ENCODE measurements around the gene IMMP2L. TPM values are rescaled to one million over a fixed set of nuclear protein-coding genes. Genes with fewer than 3 reads are reported as not detected.
"Not testable (repeated sequence)": the region's sequence is repeated elsewhere in the genome, so short reads cannot be mapped to it uniquely, and the experiment has no call there.

Gene IMMP2L
- total RNA-seq, 3 donors from 2014 or later (not counting 1 experiment from before 2014, with no cell fraction given) = 6.9 to 9.2 (median 8.7) TPM

DNA sequence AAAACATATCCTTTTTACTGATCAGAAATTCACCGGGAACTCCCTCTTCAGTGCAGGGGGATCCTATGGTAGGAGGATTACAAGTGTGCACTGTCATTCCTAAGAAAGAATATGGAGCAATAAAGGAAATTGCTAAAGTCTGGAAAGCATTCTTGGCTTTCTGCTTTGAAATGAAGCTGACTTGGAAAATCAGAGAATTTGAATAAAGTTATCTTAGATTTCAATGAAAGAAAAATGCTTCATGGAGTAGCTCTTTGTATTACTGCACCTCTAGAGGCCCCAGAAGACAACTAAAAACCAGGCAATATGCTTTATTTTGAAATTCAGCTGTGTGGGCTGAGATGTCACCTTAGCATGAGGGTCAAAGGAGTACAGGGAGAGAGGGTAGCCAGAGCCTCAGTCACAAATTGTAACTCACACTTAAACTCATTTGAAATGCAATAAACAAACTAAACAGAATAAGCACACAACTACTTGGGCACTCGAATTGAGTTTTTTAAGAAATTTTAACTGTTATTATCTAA, 102.5 kb downstream of the IMMP2L start:
- no peaks in the 10 kb centered on the region for H3K36me3 Mint-ChIP-seq
- Histone ChIP-seq H3K27ac (ENCODE audit: low read length) (no peak overlapping the region), H3K4me3 (ENCODE audit: low read length) (no peak overlapping the region), H3K9me3 (ENCODE audit: control insufficient read depth, insufficient read depth, low read length) (no peaks in the 10 kb centered on the region), H3K36me3 (ENCODE audit: control insufficient read depth, insufficient read depth, low read length) (no peaks in the 10 kb centered on the region), H3K27me3 (ENCODE audit: control insufficient read depth, insufficient read depth, low read length) (no peaks in the 10 kb centered on the region), H3K4me1 (ENCODE audit: control insufficient read depth, insufficient read depth, low read length) (no peaks in the 10 kb centered on the region)
- TF ChIP-seq, protein P1, sequence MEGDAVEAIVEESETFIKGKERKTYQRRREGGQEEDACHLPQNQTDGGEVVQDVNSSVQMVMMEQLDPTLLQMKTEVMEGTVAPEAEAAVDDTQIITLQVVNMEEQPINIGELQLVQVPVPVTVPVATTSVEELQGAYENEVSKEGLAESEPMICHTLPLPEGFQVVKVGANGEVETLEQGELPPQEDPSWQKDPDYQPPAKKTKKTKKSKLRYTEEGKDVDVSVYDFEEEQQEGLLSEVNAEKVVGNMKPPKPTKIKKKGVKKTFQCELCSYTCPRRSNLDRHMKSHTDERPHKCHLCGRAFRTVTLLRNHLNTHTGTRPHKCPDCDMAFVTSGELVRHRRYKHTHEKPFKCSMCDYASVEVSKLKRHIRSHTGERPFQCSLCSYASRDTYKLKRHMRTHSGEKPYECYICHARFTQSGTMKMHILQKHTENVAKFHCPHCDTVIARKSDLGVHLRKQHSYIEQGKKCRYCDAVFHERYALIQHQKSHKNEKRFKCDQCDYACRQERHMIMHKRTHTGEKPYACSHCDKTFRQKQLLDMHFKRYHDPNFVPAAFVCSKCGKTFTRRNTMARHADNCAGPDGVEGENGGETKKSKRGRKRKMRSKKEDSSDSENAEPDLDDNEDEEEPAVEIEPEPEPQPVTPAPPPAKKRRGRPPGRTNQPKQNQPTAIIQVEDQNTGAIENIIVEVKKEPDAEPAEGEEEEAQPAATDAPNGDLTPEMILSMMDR (IDR thresholded peaks at IDR 0.05) = no peak
- 90% methylated on average over 1 of the region's 2 CpGs for WGBS (ENCODE audit: insufficient coverage)
- intact Hi-C loops (cut with micrococcal nuclease) = no loop called here
- H3K4me3 Mint-ChIP-seq = no peak overlapping the region
- no peaks in the 10 kb centered on the region for H3K4me1 Mint-ChIP-seq
- no peak for ATAC-seq
- H3K27me3 Mint-ChIP-seq (ENCODE audit: low read depth in 2 of 2) = no peaks in the 10 kb centered on the region
- no peak for DNase-seq
- H3K9me3 Mint-ChIP-seq = peaks cover 2 to 9% of the 10 kb centered on the region in 2 donors
- no peak overlapping the region for H3K27ac Mint-ChIP-seq

DNA sequence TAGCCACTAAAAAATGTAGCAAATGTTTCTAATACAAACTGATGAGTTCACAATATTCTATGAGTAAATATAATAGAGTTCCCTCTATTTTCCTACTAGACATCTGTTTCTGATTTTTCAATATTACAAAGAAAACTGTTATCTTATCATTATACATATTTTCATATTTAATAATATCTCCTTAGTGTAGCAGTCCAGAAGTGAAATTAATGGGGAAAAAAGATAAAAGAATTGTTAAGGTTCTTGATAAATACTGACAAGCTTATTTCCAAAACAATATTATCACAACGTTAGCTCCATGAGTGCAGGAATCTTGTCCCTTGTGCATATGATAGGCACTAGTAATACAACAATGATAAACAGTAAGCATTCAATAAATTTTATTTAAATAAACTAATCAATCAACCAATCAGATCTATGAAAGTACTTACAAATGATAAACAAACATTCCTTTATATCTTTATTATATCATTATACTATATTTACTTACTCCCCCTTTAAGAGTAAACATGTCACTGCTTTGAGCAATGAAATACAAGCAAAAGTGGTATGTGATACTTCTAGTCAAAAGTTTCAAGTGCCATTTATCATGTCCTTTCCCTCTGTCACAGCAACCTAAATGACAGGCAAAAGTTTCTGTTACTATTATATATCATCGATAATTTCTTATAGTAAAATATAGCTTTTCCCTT, 103.1 kb downstream of the IMMP2L start:
- H3K4me3 Mint-ChIP-seq = no peak overlapping the region
- no peaks in the 10 kb centered on the region for H3K36me3 ChIP-seq (ENCODE audit: control insufficient read depth, insufficient read depth, low read length)
- DNase-seq (no peak), ATAC-seq (no peak)
- no peaks in the 10 kb centered on the region for H3K9me3 ChIP-seq (ENCODE audit: control insufficient read depth, insufficient read depth, low read length)
- no peaks in the 10 kb centered on the region for H3K27me3 Mint-ChIP-seq (ENCODE audit: low read depth in 2 of 2)
- no peaks in the 10 kb centered on the region for H3K36me3 Mint-ChIP-seq
- no CpG with 5 or more reads among the region's 2 CpGs for WGBS (ENCODE audit: insufficient coverage)
- intact Hi-C loops (cut with micrococcal nuclease) = no loop called here
- H3K27me3 ChIP-seq (ENCODE audit: control insufficient read depth, insufficient read depth, low read length) = no peaks in the 10 kb centered on the region
- H3K27ac ChIP-seq (ENCODE audit: low read length) = no peak overlapping the region
- H3K4me1 ChIP-seq (ENCODE audit: control insufficient read depth, insufficient read depth, low read length) = no peaks in the 10 kb centered on the region
- TF ChIP-seq, protein P1 (IDR thresholded peaks at IDR 0.05) = no peak
- peaks cover 2 to 9% of the 10 kb centered on the region in 2 donors for H3K9me3 Mint-ChIP-seq
- no peak overlapping the region for H3K4me3 ChIP-seq (ENCODE audit: low read length)
- no peaks in the 10 kb centered on the region for H3K4me1 Mint-ChIP-seq
- H3K27ac Mint-ChIP-seq = no peak overlapping the region

DNA sequence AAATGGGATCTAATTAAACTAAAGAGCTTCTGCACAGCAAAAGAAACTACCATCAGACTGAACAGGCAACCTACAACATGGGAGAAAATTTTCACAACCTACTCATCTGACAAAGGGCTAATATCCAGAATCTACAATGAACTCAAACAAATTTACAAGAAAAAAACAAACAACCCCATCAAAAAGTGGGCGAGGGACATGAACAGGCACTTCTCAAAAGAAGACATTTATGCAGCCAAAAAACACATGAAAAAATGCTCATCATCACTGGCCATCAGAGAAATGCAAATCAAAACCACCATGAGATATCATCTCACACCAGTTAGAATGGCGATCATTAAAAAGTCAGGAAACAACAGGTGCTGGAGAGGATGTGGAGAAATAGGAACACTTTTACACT, 111.6 kb downstream of the IMMP2L start:
- H3K36me3 Mint-ChIP-seq; intact Hi-C loops (cut with micrococcal nuclease); H3K36me3 ChIP-seq (ENCODE audit: control insufficient read depth, insufficient read depth, low read length); H3K27me3 ChIP-seq (ENCODE audit: control insufficient read depth, insufficient read depth, low read length); H3K27ac Mint-ChIP-seq; H3K4me1 ChIP-seq (ENCODE audit: control insufficient read depth, insufficient read depth, low read length); H3K9me3 Mint-ChIP-seq; DNase-seq; H3K4me1 Mint-ChIP-seq; H3K27me3 Mint-ChIP-seq (ENCODE audit: low read depth in 2 of 2); H3K4me3 ChIP-seq (ENCODE audit: low read length); ATAC-seq; H3K9me3 ChIP-seq (ENCODE audit: control insufficient read depth, insufficient read depth, low read length); H3K4me3 Mint-ChIP-seq; H3K27ac ChIP-seq (ENCODE audit: low read length): not testable (repeated sequence)
- no CpG with 5 or more reads among the region's 2 CpGs for WGBS (ENCODE audit: insufficient coverage)

DNA sequence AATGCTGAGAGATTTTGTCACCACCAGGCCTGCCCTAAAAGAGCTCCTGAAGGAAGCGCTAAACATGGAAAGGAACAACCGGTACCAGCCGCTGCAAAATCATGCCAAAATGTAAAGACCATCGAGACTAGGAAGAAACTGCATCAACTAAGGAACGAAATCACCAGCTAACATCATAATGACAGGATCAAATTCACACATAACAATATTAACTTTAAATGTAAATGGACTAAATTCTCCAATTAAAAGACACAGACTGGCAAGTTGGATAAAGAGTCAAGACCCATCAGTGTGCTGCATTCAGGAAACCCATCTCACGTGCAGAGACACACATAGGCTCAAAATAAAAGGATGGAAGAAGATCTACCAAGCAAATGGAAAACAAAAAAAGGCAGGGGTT, 114.8 kb downstream of the IMMP2L start:
- intact Hi-C loops (cut with micrococcal nuclease); H3K4me1 Mint-ChIP-seq; H3K36me3 Mint-ChIP-seq; H3K27me3 Mint-ChIP-seq (ENCODE audit: low read depth in 2 of 2); H3K27ac Mint-ChIP-seq; H3K4me3 ChIP-seq (ENCODE audit: low read length); H3K9me3 ChIP-seq (ENCODE audit: control insufficient read depth, insufficient read depth, low read length); H3K4me3 Mint-ChIP-seq; H3K9me3 Mint-ChIP-seq; H3K4me1 ChIP-seq (ENCODE audit: control insufficient read depth, insufficient read depth, low read length); H3K27ac ChIP-seq (ENCODE audit: low read length); H3K36me3 ChIP-seq (ENCODE audit: control insufficient read depth, insufficient read depth, low read length); ATAC-seq; H3K27me3 ChIP-seq (ENCODE audit: control insufficient read depth, insufficient read depth, low read length); DNase-seq: not testable (repeated sequence)
- WGBS (ENCODE audit: insufficient coverage) = no CpG with 5 or more reads among the region's 6 CpGs
